Body of pancreas (tissue), 4 donors: Measurements from ENCODE around the gene GJB5.

Experiments used
- POLR2A ChIP-seq, 3 donors: fragments of 450-650 bp; IDR thresholded peaks; one replicate each; pipeline ENCODE4 v1.6.1; 2016; ENCODE audit warnings: antibody characterized with exemption in 3 of 3, mild to moderate bottlenecking in 2 of 3
- TF ChIP-seq, protein P1 (sequence below), 7 experiments: fragments of 450-650 bp in 4 of 7; fragments of 200-600 bp in 3 of 7; sonication (generic) in 3 of 7; IDR thresholded peaks; one replicate each; pipeline ENCODE4 v1.5.1; 2016 to 2019; ENCODE audit warnings: antibody characterized with exemption in 7 of 7

DNA sequence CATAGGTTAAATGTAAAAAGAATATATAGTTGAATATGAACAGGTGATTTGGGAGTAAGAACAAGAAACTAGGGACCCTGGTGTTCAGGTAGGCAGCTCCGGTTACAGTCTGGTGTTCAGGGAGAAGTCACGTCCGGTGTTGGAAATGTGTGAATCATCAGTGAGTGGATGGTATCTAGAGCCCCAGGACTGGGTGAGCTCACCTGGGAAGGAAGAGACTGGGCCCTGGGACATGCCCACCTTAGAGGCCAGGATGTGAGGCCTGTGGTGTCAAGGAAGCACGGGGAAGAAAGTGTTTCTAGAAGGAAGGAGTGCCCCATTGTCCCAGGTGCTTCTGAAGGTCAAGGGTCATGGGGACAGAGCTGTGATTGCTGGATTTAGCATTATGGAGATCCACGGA, 24.7 kb downstream of the GJB5 start:
- TF ChIP-seq POLR2A (IDR thresholded peaks at IDR 0.05) = no peak
- TF ChIP-seq, protein P1, sequence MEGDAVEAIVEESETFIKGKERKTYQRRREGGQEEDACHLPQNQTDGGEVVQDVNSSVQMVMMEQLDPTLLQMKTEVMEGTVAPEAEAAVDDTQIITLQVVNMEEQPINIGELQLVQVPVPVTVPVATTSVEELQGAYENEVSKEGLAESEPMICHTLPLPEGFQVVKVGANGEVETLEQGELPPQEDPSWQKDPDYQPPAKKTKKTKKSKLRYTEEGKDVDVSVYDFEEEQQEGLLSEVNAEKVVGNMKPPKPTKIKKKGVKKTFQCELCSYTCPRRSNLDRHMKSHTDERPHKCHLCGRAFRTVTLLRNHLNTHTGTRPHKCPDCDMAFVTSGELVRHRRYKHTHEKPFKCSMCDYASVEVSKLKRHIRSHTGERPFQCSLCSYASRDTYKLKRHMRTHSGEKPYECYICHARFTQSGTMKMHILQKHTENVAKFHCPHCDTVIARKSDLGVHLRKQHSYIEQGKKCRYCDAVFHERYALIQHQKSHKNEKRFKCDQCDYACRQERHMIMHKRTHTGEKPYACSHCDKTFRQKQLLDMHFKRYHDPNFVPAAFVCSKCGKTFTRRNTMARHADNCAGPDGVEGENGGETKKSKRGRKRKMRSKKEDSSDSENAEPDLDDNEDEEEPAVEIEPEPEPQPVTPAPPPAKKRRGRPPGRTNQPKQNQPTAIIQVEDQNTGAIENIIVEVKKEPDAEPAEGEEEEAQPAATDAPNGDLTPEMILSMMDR (IDR thresholded peaks at IDR 0.05) = no peak
